Activated CD4-positive, CD25-positive, alpha-beta regulatory T cell treated with anti-CD3 and anti-CD28 coated beads, Interleukin-2, amount 50 U/mL, for 16 hours (primary cell): ENCODE measurements around the gene TNFSF13B.
"Not testable (repeated sequence)": the region's sequence is repeated elsewhere in the genome, so short reads cannot be mapped to it uniquely, and the experiment has no call there.

Experiments used
- DNase-seq: peaks from one replicate; pipeline ENCODE4 v3.0.0-alpha.2; 2020; ENCODE audit warnings: low read depth, low spot score

Gene TNFSF13B

GRCh38 chr13:108269601-108270328 is at the start of gene TNFSF13B:
TNFSF13B (plus strand) TSS chr13:108269718; CDS start chr13:108269896, 178 bp downstream.
- DNase-seq, result no peak

- DNase-seq, result no peak
These were observed 49.5 kb upstream of the TNFSF13B start for GRCh38 chr13:108220041-108220440.

GRCh38 chr13:108223687-108224503 is 45.6 kb upstream of the TNFSF13B start:
- no peak for DNase-seq

GRCh38 chr13:108225440-108225839 is 44.1 kb upstream of the TNFSF13B start:
- DNase-seq, result no peak

- DNase-seq, result no peak
These were observed 43.3 kb upstream of the TNFSF13B start for GRCh38 chr13:108226184-108226583.

- no peak for DNase-seq
These were observed 41.8 kb upstream of the TNFSF13B start for GRCh38 chr13:108227651-108228272.

- DNase-seq, result no peak
These were observed 39.1 kb upstream of the TNFSF13B start for GRCh38 chr13:108230377-108230776.

- no peak for DNase-seq
These were observed 20.4 kb upstream of the TNFSF13B start for GRCh38 chr13:108249150-108249549.

GRCh38 chr13:108257248-108257647 is 12.3 kb upstream of the TNFSF13B start:
- DNase-seq, result no peak

- DNase-seq, result no peak
These were observed 5.7 kb upstream of the TNFSF13B start for GRCh38 chr13:108263621-108264355.

GRCh38 chr13:108266321-108266990 is 3.1 kb upstream of the TNFSF13B start:
- DNase-seq, result no peak

- no peak for DNase-seq
These were observed 2.2 kb upstream of the TNFSF13B start for GRCh38 chr13:108267347-108267746.

- DNase-seq, result not testable (repeated sequence)
These were observed 1.7 kb upstream of the TNFSF13B start for GRCh38 chr13:108267855-108268254.

- no peak for DNase-seq
These were observed 929 bp upstream of the TNFSF13B start for GRCh38 chr13:108268466-108269112.

- no peak for DNase-seq
These were observed 924 bp downstream of the TNFSF13B start for GRCh38 chr13:108270442-108270841.

GRCh38 chr13:108272333-108272732 is 2.8 kb downstream of the TNFSF13B start:
- DNase-seq, result no peak

- DNase-seq, result no peak
These were observed 4.1 kb downstream of the TNFSF13B start for GRCh38 chr13:108273429-108274118.

- no peak for DNase-seq
These were observed 5.2 kb downstream of the TNFSF13B start for GRCh38 chr13:108274718-108275117.

- no peak for DNase-seq
These were observed 6.5 kb downstream of the TNFSF13B start for GRCh38 chr13:108276060-108276459.

GRCh38 chr13:108278466-108278865 is 8.9 kb downstream of the TNFSF13B start:
- DNase-seq, result no peak
